Measurements from ENCODE around the gene CPM. TPM values are rescaled to one million over a fixed set of nuclear protein-coding genes. Genes with fewer than 3 reads are reported as not detected.
A peak's percentile ranks its signal among the peaks of the same experiment; 100 is the strongest.

Gene CPM
- total RNA-seq, 2 experiments from 2014 or later, result 3.8 to 13.0 TPM

- H3K79me2 ChIP-seq (ENCODE audit: insufficient read depth, low read depth, low read length), result no peaks in the 10 kb centered on the region
- H3K9me3 ChIP-seq (ENCODE audit: low read length), result no peaks in the 10 kb centered on the region; the same call in 1 of the 2 replicates
- TF ChIP-seq, protein P1, sequence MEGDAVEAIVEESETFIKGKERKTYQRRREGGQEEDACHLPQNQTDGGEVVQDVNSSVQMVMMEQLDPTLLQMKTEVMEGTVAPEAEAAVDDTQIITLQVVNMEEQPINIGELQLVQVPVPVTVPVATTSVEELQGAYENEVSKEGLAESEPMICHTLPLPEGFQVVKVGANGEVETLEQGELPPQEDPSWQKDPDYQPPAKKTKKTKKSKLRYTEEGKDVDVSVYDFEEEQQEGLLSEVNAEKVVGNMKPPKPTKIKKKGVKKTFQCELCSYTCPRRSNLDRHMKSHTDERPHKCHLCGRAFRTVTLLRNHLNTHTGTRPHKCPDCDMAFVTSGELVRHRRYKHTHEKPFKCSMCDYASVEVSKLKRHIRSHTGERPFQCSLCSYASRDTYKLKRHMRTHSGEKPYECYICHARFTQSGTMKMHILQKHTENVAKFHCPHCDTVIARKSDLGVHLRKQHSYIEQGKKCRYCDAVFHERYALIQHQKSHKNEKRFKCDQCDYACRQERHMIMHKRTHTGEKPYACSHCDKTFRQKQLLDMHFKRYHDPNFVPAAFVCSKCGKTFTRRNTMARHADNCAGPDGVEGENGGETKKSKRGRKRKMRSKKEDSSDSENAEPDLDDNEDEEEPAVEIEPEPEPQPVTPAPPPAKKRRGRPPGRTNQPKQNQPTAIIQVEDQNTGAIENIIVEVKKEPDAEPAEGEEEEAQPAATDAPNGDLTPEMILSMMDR (conservative IDR thresholded peaks at IDR 0.05; ENCODE audit: low read length), result no peak
- TF ChIP-seq EZH2phosphoT487 (IDR thresholded peaks at IDR 0.05; ENCODE audit: borderline replicate concordance, low read depth, low read length), result no peak
- no peaks in the 10 kb centered on the region; the same call in 1 of the 2 replicates for H3K9me2 ChIP-seq (ENCODE audit: insufficient read depth, low read length)
- peak; percentile 71 for DNase-seq (ENCODE audit: low spot score)
- peaks cover 54% of the 10 kb centered on the region for H3K4me1 ChIP-seq (ENCODE audit: insufficient read depth, low read length, poor library complexity, severe bottlenecking)
- no peaks in the 10 kb centered on the region; the same call in 1 of the 2 replicates for H3K36me3 ChIP-seq (ENCODE audit: insufficient read depth, low read length)
- POLR2A ChIA-PET, result interaction anchor here (0.6 to 2.6 kb wide), 8 partner anchors 10 to 352 kb away, joined by 3 to 14 read pairs (median 8); no protein-coding TSS in a partner anchor
- intact Hi-C loops (cut with micrococcal nuclease; ENCODE audit: unreplicated experiment), result no loop called here
- no peaks in the 10 kb centered on the region for H4K20me1 ChIP-seq (ENCODE audit: insufficient read depth, low read length)
- peak overlapping the region; percentile 44 for H3K4me2 ChIP-seq (ENCODE audit: low read length)
- no peak overlapping the region for H3K27ac ChIP-seq (ENCODE audit: low read depth, low read length, poor library complexity, severe bottlenecking)
- H3K4me3 ChIP-seq (ENCODE audit: low read depth, low read length, poor library complexity, severe bottlenecking), result peak overlapping the region; percentile 17
- H2AFZ ChIP-seq (ENCODE audit: low read length), result no peak overlapping the region; the same call in 1 of the 2 replicates
- no TSS peak for BruUV-seq (replicated peaks)
- CTCF ChIA-PET (ENCODE audit: unreplicated experiment), result interaction anchor here (0.8 kb wide), 1 partner anchor 35 kb away, joined by 3 read pairs; no protein-coding TSS in a partner anchor
Observed at GRCh38 chr12:68896881-68897540, 36.0 kb downstream of the CPM start.

DNA sequence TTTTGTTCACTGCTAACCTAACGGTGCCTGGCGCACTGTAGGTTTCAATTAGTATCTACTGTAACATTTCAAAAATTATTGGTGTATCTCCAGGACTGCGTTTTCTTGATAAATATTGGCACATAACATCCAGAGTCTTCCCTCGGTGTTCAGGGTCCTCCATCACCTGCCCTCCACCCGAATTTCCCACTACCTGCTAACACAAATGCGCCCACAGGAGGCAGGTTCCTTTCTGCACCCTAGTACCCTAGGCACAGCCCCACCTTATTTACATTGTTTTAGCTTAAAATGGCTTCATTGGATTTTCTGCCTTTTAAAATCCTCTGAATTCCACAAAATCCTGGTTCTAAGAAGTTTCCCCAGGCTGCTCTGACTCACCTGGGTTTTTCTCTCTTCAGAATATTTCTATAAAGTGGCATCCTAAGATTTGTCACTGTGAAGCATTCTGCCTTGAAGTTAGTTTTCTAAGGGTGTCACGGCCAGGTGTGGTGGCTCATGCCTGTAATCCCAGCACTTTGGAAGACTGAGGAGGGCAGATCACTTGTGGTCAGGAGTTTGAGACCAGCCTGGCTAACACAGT is 38.6 kb downstream of the CPM start:
- no peak overlapping the region for H3K4me2 ChIP-seq (ENCODE audit: low read length)
- ChIA-PET POLR2A (interaction anchor here (0.7 kb wide), 1 partner anchor 8 kb away, joined by 4 read pairs; no protein-coding TSS in a partner anchor), CTCF (ENCODE audit: unreplicated experiment) (no interaction called here)
- H3K9me2 ChIP-seq (ENCODE audit: insufficient read depth, low read length), result no peaks in the 10 kb centered on the region
- H3K79me2 ChIP-seq (ENCODE audit: insufficient read depth, low read depth, low read length), result no peaks in the 10 kb centered on the region
- H2AFZ ChIP-seq (ENCODE audit: low read length), result no peak overlapping the region
- no peak overlapping the region for H3K27ac ChIP-seq (ENCODE audit: low read depth, low read length, poor library complexity, severe bottlenecking)
- no peaks in the 10 kb centered on the region; the same call in 1 of the 2 replicates for H3K9me3 ChIP-seq (ENCODE audit: low read length)
- no peak for TF ChIP-seq EZH2phosphoT487 (IDR thresholded peaks at IDR 0.05; ENCODE audit: borderline replicate concordance, low read depth, low read length)
- TF ChIP-seq, protein P1 (conservative IDR thresholded peaks at IDR 0.05; ENCODE audit: low read length), result no peak
- H3K4me1 ChIP-seq (ENCODE audit: insufficient read depth, low read length, poor library complexity, severe bottlenecking), result peaks cover 77% of the 10 kb centered on the region
- intact Hi-C loops (cut with micrococcal nuclease; ENCODE audit: unreplicated experiment), result no loop called here
- no peaks in the 10 kb centered on the region; the same call in 1 of the 2 replicates for H3K36me3 ChIP-seq (ENCODE audit: insufficient read depth, low read length)
- no peak for DNase-seq (ENCODE audit: low spot score)
- BruUV-seq (replicated peaks), result no TSS peak
- H3K4me3 ChIP-seq (ENCODE audit: low read depth, low read length, poor library complexity, severe bottlenecking), result no peak overlapping the region
- no peaks in the 10 kb centered on the region for H4K20me1 ChIP-seq (ENCODE audit: insufficient read depth, low read length)
